IMR-90 (cell line): ENCODE measurements around the gene CYSRT1. TPM values are rescaled to one million over a fixed set of nuclear protein-coding genes. Genes with fewer than 3 reads are reported as not detected.

Experiments used
- ATAC-seq: fragments of 200-7000 bp; cut with Tn5 transposase; 2 replicates; pipeline ENCODE4 v1.9.1; 2020; ENCODE audit warnings: low read depth, mild to moderate bottlenecking, moderate library complexity
- BruUV-seq: library from RNA; stranded (reverse); fragments of 400-500 nt; replicated peaks from 2 replicates; lab custom pipeline; 2021; lab: Mats Ljungman, UMichigan
- CTCF ChIA-PET: fragments of 300-600 bp; formaldehyde crosslinking; extraction: SDS; loops from one replicate; lab custom pipeline; 2021; ENCODE audit warnings: antibody characterized with exemption; lab: Yijun Ruan, JAX
- POLR2A ChIA-PET: fragments of 300-600 bp; sonication (Branson Sonifier 250); formaldehyde crosslinking; loops from one replicate; lab custom pipeline; 2022; ENCODE audit warnings: antibody characterized with exemption; ENCODE audit not compliant: unreplicated experiment; lab: Charles Lee
- DNase-seq: peaks from one replicate; pipeline ENCODE4 v3.0.0; 2013
- H2AFZ ChIP-seq: replicated peaks from 2 replicates; pipeline ENCODE3; 2013; ENCODE audit warnings: low read length, mild to moderate bottlenecking; ENCODE audit not compliant: poor library complexity
- H2AK5ac ChIP-seq: 2 replicates; pipeline ENCODE4 v1.6.1; 2013; ENCODE audit warnings: low read depth, low read length, inconsistent platforms
- H2AK9ac ChIP-seq: replicated peaks from 2 replicates; pipeline ENCODE3; 2013; ENCODE audit warnings: mild to moderate bottlenecking, low read depth, low read length, moderate library complexity; ENCODE audit not compliant: poor library complexity
- H2BK120ac ChIP-seq: 2 replicates; pipeline ENCODE4 v1.6.1; 2013; ENCODE audit warnings: low read depth, low read length, inconsistent platforms
- H2BK15ac ChIP-seq: 3 replicates; pipeline ENCODE4 v1.6.1; 2013; ENCODE audit warnings: low read depth, low read length, inconsistent platforms
- H2BK20ac ChIP-seq: 2 replicates; pipeline ENCODE4 v1.6.1; 2013; ENCODE audit warnings: low read depth, mild to moderate bottlenecking, inconsistent platforms, low read length, moderate library complexity
- H2BK5ac ChIP-seq: 2 replicates; pipeline ENCODE4 v1.6.1; 2013; ENCODE audit warnings: mild to moderate bottlenecking, low read depth, low read length, inconsistent platforms; ENCODE audit not compliant: poor library complexity, severe bottlenecking
- H3K14ac ChIP-seq: replicated peaks from 2 replicates; pipeline ENCODE4 v1.6.1; 2013; ENCODE audit warnings: low read depth, low read length, inconsistent platforms
- H3K18ac ChIP-seq: 2 replicates; pipeline ENCODE4 v1.6.1; 2013; ENCODE audit warnings: low read depth, low read length, control low read depth
- H3K23ac ChIP-seq: 2 replicates; pipeline ENCODE4 v1.6.1; 2013; ENCODE audit warnings: low read depth, low read length, inconsistent platforms
- H3K27ac ChIP-seq: 2 replicates; pipeline ENCODE4 v1.5.1; 2013; ENCODE audit warnings: mild to moderate bottlenecking, control low read depth, low read length; ENCODE audit not compliant: insufficient read depth
- H3K27me3 ChIP-seq: 2 replicates; pipeline ENCODE4 v1.6.1; 2013; ENCODE audit warnings: low read length; ENCODE audit not compliant: control insufficient read depth, insufficient read depth
- H3K36me3 ChIP-seq: 2 replicates; pipeline ENCODE4 v1.6.1; 2013; ENCODE audit warnings: low read length, mixed read lengths; ENCODE audit not compliant: control insufficient read depth, insufficient read depth
- H3K4ac ChIP-seq: 2 replicates; pipeline ENCODE4 v1.6.1; 2013; ENCODE audit warnings: low read depth, low read length, inconsistent platforms
- H3K4me1 ChIP-seq: 2 replicates; pipeline ENCODE4 v1.6.1; 2013; ENCODE audit warnings: low read length, mixed read lengths; ENCODE audit not compliant: control insufficient read depth, insufficient read depth
- H3K4me2 ChIP-seq: 2 replicates; pipeline ENCODE4 v1.6.1; 2013; ENCODE audit warnings: low read depth, mild to moderate bottlenecking, control low read depth, low read length, moderate library complexity
- H3K4me3 ChIP-seq: 2 replicates; pipeline ENCODE4 v1.5.1; 2013; ENCODE audit warnings: low read depth, mild to moderate bottlenecking, control low read depth, low read length, moderate library complexity; ENCODE audit not compliant: insufficient read depth
- H3K56ac ChIP-seq: 2 replicates; pipeline ENCODE4 v1.6.1; 2013; ENCODE audit warnings: low read length, inconsistent platforms; ENCODE audit not compliant: insufficient read depth; ENCODE audit errors: extremely low read depth
- H3K79me1 ChIP-seq, 2 experiments: 2 replicates each; pipeline ENCODE4 v1.6.1; 2013; ENCODE audit warnings: low read length in 2 of 2, inconsistent platforms in 1 of 2, low read depth in 1 of 2
- H3K9ac ChIP-seq: 2 replicates; pipeline ENCODE4 v1.6.1; 2013; ENCODE audit warnings: low read depth, low read length, control low read depth
- H3K9me1 ChIP-seq: 2 replicates; pipeline ENCODE4 v1.6.1; 2013; ENCODE audit warnings: low read length, inconsistent platforms; ENCODE audit not compliant: insufficient read depth
- H3K9me3 ChIP-seq: 2 replicates; pipeline ENCODE4 v1.6.1; 2013; ENCODE audit warnings: low read length; ENCODE audit not compliant: control insufficient read depth, insufficient read depth
- H4K20me1 ChIP-seq: 2 replicates; pipeline ENCODE4 v1.6.1; 2013; ENCODE audit warnings: low read length, inconsistent platforms; ENCODE audit not compliant: insufficient read depth
- H4K5ac ChIP-seq: 2 replicates; pipeline ENCODE4 v1.6.1; 2013; ENCODE audit warnings: mild to moderate bottlenecking, low read depth, low read length, control low read depth
- H4K8ac ChIP-seq, 2 experiments: 2 replicates each; pipeline ENCODE4 v1.6.1; 2013; ENCODE audit warnings: low read depth in 2 of 2, low read length in 2 of 2, control low read depth in 1 of 2, inconsistent platforms in 1 of 2
- H4K91ac ChIP-seq: 2 replicates; pipeline ENCODE4 v1.6.1; 2013; ENCODE audit warnings: low read depth, low read length, inconsistent platforms; ENCODE audit not compliant: insufficient read depth
- FOS ChIP-seq: fragments of 150-350 bp; IDR thresholded peaks from 2 replicates; pipeline ENCODE4 v1.6.1; 2016; ENCODE audit warnings: low read depth, low read length
- MAZ ChIP-seq: IDR thresholded peaks from 2 replicates; pipeline ENCODE4 v1.6.1; 2012; ENCODE audit warnings: low read depth, mild to moderate bottlenecking, low read length, improper control_type of control experiment, moderate library complexity, borderline replicate concordance
- MXI1 ChIP-seq: IDR thresholded peaks from 2 replicates; pipeline ENCODE4 v1.6.1; 2012; ENCODE audit warnings: low read depth, mild to moderate bottlenecking, low read length, moderate library complexity, borderline replicate concordance
- WGBS, 2 experiments: methylation state at CpG; one replicate each; pipeline versions ENCODE4 v1.1.5 to v1.1.7; 2013; ENCODE audit warnings: missing lambda C conversion rate in 2 of 2; ENCODE audit not compliant: insufficient read length in 1 of 2; ENCODE audit errors: extremely low coverage in 2 of 2; 5-methylcytosine and 5-hydroxymethylcytosine counted together
- dilution Hi-C: fragments of 300-500 bp; cut with HindIII; formaldehyde crosslinking; loops from one replicate; pipeline ENCODE4 v1.14.3; 2018; ENCODE audit warnings: low sequenced_read_pairs; ENCODE audit not compliant: unreplicated experiment
- in situ Hi-C: fragments of 300-500 bp; cut with MboI; formaldehyde crosslinking; loops from 3 replicates; pipeline ENCODE4 v1.14.3; 2019; ENCODE audit warnings: low sequenced_read_pairs, inconsistent platforms, mixed read lengths
- intact Hi-C: fragments of 100-400 bp; cut with micrococcal nuclease; formaldehyde crosslinking; loops from 2 replicates; pipeline ENCODE4 v1.10.0; 2022
- polyA plus RNA-seq, 3 experiments: library from polyadenylated mRNA; depleted of rRNA; stranded (reverse); fragments of >200 nt; gene quantifications; 2 replicates each; pipeline ENCODE4 v1.2.3, GENCODE V29; 2012; ENCODE audit warnings: low replicate concordance in 1 of 3
- total RNA-seq: library from RNA; depleted of rRNA; stranded (reverse); fragments of >200 nt; gene quantifications from 2 replicates; pipeline ENCODE4 v1.2.3, GENCODE V29; 2012

Gene CYSRT1
- total and polyA plus RNA-seq, 2 of the 4 experiments (the other 2 are of a cell fraction), result 0.18 to 0.84 TPM

GRCh38 chr9:137189297-137190295 is 35.4 kb upstream of the CYSRT1 start:
- H4K20me1 ChIP-seq, result peaks cover 23% of the 10 kb centered on the region
- H3K4ac ChIP-seq, result peak overlapping the region; percentile 71
- peak overlapping the region; percentile 34 for H2BK5ac ChIP-seq
- peak overlapping the region; percentile 91 for H3K4me3 ChIP-seq
- ChIA-PET POLR2A (interaction anchor here (0.9 to 1.3 kb wide), 3 partner anchors 10 to 51 kb away, joined by 3 read pairs; partner anchors contain the start of gene TPRN), CTCF (interaction anchor here (0.6 to 0.9 kb wide), 2 partner anchors 47 to 126 kb away, joined by 3 read pairs; no protein-coding TSS in a partner anchor)
- peak overlapping the region; percentile 17 for H2AK5ac ChIP-seq
- TF ChIP-seq MAZ (no peak), MXI1 (peak; percentile 0; the same call in 1 of the 2 replicates), FOS (no peak)
- no peak overlapping the region for H3K18ac ChIP-seq
- H3K14ac ChIP-seq, result peak overlapping the region; percentile 77
- H2BK20ac ChIP-seq, result no peak overlapping the region
- no peak overlapping the region for H4K91ac ChIP-seq
- H3K9ac ChIP-seq, result peak overlapping the region; percentile 69
- DNase-seq, result no peak
- H4K5ac ChIP-seq, result no peak overlapping the region
- H3K27me3 ChIP-seq, result no peaks in the 10 kb centered on the region
- peak overlapping the region; percentile 96 for H2AK9ac ChIP-seq
- H3K9me3 ChIP-seq, result no peaks in the 10 kb centered on the region
- intact Hi-C loops, result loop anchor here (1.0 kb wide), 1 partner anchor 11 kb away; the partner anchor contains the start of gene TPRN
- peak overlapping the region; percentile 21 for H3K23ac ChIP-seq
- H3K79me1 ChIP-seq, result peaks cover 5 to 68% of the 10 kb centered on the region in 2 experiments
- peak overlapping the region; percentile 73 for H3K27ac ChIP-seq
- peak overlapping the region; percentile 89 for H3K4me2 ChIP-seq
- H3K36me3 ChIP-seq, result peaks cover 42% of the 10 kb centered on the region
- dilution Hi-C loops, result no loop called here
- H2AFZ ChIP-seq, result peak overlapping the region; percentile 99
- H3K4me1 ChIP-seq, result peaks cover 16% of the 10 kb centered on the region
- 0 out of 2 replicates have a peak overlapping the region, but pooled peaks have one; percentile 0 for H3K56ac ChIP-seq
- 63% methylated on average over 9 of the region's 23 CpGs; no CpG with 5 or more reads in 1 of the 2 experiments for WGBS, 2 experiments
- H2BK120ac ChIP-seq, result no peak overlapping the region
- BruUV-seq, result TSS peak; percentile 76
- no peak overlapping the region for H2BK15ac ChIP-seq
- peak overlapping the region in 1 of 2 experiments; percentile 25; a peak in 1 of 4 replicates for H4K8ac ChIP-seq
- H3K9me1 ChIP-seq, result no peaks in the 10 kb centered on the region
- ATAC-seq, result peak; percentile 2; the same call in 1 of the 2 replicates
- in situ Hi-C loops, result no loop called here
